Measurements from ENCODE around the gene TMEM123.

- no peak for TF ChIP-seq SPI1 (IDR thresholded peaks at IDR 0.05; ENCODE audit: low read depth, low read length)
- TF ChIP-seq POLR2A (IDR thresholded peaks at IDR 0.05; ENCODE audit: low read depth, low read length): no peak
- no peak for TF ChIP-seq POLR2AphosphoS5 (IDR thresholded peaks at IDR 0.05; ENCODE audit: low read depth, low read length)
- TF ChIP-seq TAF1 (IDR thresholded peaks at IDR 0.05; ENCODE audit: low read depth, low read length): no peak
- TF ChIP-seq PAX5 (IDR thresholded peaks at IDR 0.05; ENCODE audit: insufficient read depth, low read length, severe bottlenecking): no peak
These were observed 734 bp upstream of the TMEM123 start for GRCh38 chr11:102453302-102453695.

Data from GM12891 (cell line).